ENCODE measurements around the gene FER1L5. TPM values are rescaled to one million over a fixed set of nuclear protein-coding genes. Genes with fewer than 3 reads are reported as not detected.

FER1L5 gene
- total and polyA plus RNA-seq, 9 of the 15 experiments (the other 6 are each of a cell fraction or from before 2014, with no cell fraction given), result 0.01 TPM; not detected in 6

DNA sequence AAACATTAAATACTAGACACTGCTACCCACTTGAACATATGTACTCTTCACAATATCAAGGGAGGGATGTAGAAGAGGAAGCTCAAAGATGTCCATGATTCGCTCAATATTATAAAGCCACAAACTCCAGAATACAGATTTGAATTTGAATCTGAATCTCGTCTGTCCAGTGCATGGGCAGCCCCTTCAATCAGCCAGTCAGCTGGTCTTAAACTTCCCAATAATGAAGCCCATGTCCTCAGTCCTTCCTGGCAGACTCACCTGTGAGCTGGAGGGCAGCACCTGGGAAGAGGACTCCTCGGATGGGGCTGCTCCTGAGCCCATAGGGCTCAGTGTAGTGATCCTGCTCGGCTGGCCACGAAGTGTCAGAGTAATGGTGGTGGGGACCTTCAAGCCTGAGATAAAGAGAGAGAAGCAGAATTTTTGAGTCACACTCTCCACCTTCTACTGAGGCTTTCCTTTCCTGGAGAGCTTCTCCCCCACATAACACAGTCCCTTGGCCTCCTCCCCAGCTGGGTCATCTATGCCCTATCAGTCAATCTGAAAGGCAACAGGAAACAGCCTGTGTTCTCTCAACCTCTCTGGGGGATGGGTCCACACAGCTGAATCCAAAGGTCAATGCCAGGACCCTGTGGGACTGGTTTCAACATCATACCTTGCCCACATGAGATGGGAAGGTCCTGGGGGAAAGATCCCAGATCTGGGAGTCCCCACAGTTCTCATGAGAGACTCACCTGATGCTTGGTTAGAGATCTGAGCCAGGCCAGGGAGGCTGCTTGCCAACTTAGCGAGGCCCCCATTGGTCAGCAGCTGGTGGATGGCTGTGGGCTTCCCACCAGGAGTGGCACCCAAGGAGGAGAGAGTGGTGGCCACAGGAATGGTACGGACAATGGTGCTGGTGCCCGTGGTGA, 40.9 kb upstream of the FER1L5 start (continued):
- TF ChIP-seq, protein P1, sequence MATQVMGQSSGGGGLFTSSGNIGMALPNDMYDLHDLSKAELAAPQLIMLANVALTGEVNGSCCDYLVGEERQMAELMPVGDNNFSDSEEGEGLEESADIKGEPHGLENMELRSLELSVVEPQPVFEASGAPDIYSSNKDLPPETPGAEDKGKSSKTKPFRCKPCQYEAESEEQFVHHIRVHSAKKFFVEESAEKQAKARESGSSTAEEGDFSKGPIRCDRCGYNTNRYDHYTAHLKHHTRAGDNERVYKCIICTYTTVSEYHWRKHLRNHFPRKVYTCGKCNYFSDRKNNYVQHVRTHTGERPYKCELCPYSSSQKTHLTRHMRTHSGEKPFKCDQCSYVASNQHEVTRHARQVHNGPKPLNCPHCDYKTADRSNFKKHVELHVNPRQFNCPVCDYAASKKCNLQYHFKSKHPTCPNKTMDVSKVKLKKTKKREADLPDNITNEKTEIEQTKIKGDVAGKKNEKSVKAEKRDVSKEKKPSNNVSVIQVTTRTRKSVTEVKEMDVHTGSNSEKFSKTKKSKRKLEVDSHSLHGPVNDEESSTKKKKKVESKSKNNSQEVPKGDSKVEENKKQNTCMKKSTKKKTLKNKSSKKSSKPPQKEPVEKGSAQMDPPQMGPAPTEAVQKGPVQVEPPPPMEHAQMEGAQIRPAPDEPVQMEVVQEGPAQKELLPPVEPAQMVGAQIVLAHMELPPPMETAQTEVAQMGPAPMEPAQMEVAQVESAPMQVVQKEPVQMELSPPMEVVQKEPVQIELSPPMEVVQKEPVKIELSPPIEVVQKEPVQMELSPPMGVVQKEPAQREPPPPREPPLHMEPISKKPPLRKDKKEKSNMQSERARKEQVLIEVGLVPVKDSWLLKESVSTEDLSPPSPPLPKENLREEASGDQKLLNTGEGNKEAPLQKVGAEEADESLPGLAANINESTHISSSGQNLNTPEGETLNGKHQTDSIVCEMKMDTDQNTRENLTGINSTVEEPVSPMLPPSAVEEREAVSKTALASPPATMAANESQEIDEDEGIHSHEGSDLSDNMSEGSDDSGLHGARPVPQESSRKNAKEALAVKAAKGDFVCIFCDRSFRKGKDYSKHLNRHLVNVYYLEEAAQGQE (IDR thresholded peaks at IDR 0.05; ENCODE audit: borderline replicate concordance), result no peak
- TF ChIP-seq, protein P1 (CRISPR knock-in tag; IDR thresholded peaks at IDR 0.05; ENCODE audit: low read depth), result no peak
- no peak for TF ChIP-seq ZNF778 (CRISPR knock-in tag; IDR thresholded peaks at IDR 0.05)
- 0 out of 2 replicates have a peak, but pooled peaks have one; percentile 13 for TF ChIP-seq CBFA2T2 (conservative IDR thresholded peaks at IDR 0.05)
- no peak for TF ChIP-seq TCF3 (CRISPR knock-in tag; IDR thresholded peaks at IDR 0.05)
- TF ChIP-seq, protein P2, sequence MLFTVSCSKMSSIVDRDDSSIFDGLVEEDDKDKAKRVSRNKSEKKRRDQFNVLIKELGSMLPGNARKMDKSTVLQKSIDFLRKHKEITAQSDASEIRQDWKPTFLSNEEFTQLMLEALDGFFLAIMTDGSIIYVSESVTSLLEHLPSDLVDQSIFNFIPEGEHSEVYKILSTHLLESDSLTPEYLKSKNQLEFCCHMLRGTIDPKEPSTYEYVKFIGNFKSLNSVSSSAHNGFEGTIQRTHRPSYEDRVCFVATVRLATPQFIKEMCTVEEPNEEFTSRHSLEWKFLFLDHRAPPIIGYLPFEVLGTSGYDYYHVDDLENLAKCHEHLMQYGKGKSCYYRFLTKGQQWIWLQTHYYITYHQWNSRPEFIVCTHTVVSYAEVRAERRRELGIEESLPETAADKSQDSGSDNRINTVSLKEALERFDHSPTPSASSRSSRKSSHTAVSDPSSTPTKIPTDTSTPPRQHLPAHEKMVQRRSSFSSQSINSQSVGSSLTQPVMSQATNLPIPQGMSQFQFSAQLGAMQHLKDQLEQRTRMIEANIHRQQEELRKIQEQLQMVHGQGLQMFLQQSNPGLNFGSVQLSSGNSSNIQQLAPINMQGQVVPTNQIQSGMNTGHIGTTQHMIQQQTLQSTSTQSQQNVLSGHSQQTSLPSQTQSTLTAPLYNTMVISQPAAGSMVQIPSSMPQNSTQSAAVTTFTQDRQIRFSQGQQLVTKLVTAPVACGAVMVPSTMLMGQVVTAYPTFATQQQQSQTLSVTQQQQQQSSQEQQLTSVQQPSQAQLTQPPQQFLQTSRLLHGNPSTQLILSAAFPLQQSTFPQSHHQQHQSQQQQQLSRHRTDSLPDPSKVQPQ (CRISPR knock-in tag; IDR thresholded peaks at IDR 0.05; ENCODE audit: borderline replicate concordance), result no peak
- TF ChIP-seq, protein P3, sequence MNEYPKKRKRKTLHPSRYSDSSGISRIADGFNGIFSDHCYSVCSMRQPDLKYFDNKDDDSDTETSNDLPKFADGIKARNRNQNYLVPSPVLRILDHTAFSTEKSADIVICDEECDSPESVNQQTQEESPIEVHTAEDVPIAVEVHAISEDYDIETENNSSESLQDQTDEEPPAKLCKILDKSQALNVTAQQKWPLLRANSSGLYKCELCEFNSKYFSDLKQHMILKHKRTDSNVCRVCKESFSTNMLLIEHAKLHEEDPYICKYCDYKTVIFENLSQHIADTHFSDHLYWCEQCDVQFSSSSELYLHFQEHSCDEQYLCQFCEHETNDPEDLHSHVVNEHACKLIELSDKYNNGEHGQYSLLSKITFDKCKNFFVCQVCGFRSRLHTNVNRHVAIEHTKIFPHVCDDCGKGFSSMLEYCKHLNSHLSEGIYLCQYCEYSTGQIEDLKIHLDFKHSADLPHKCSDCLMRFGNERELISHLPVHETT (CRISPR knock-in tag; conservative IDR thresholded peaks at IDR 0.05 in 1 of 2, IDR thresholded peaks at IDR 0.05 in 1 of 2), result peak in 1 of 2 experiments; percentile 68; a peak in 1 of 4 replicates
- TF ChIP-seq CBFB (CRISPR knock-in tag; IDR thresholded peaks at IDR 0.05), result no peak
- TF ChIP-seq ZNF584 (CRISPR knock-in tag; IDR thresholded peaks at IDR 0.05; ENCODE audit: low read depth), result 0 out of 2 replicates have a peak, but pooled peaks have one; percentile 25
- TF ChIP-seq KDM2B (CRISPR knock-in tag; IDR thresholded peaks at IDR 0.05), result no peak
- TF ChIP-seq ILF3 (IDR thresholded peaks at IDR 0.05; ENCODE audit: borderline replicate concordance), result no peak
- TF ChIP-seq HMG20B (CRISPR knock-in tag; IDR thresholded peaks at IDR 0.05), result no peak
- peak in 1 of 2 experiments; percentile 11; a peak in 1 of 4 replicates for TF ChIP-seq RAD21 (CRISPR knock-in tag; conservative IDR thresholded peaks at IDR 0.05 in 1 of 2, IDR thresholded peaks at IDR 0.05 in 1 of 2)
- TF ChIP-seq CBFA2T3 (IDR thresholded peaks at IDR 0.05), result peak; percentile 46; the same call in 1 of the 2 replicates
